ENCODE results near the gene MTERF2. TPM values are rescaled to one million over a fixed set of nuclear protein-coding genes. Genes with fewer than 3 reads are reported as not detected.
"Not testable (repeated sequence)": the region's sequence is repeated elsewhere in the genome, so short reads cannot be mapped to it uniquely, and the experiment has no call there.

MTERF2 gene
- total RNA-seq, 2 donors from 2014 or later: 24.1 to 32.9 TPM

DNA sequence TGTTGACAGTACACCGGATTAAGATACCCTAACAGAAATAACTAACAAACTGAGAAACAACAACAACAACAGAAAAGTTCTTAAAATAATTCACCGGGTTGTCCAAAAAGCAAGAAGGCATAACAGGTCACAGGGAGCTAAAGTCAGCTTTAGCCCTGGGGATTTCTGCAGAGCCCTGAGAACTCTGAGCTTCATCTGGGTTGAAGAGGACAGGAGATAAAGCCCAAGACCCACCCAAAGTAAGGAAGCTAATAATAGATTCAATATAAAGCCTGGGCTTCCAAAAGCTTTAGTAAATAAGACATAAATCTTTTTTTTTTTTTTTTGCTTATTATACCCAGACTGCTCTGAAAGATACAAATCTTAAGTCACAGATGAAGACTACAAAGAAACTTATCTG is 44.1 kb upstream of the MTERF2 start:
- ATAC-seq (no peak), DNase-seq (no peak)
- peak overlapping the region in 2 of 4 donors; percentile 15 to 16 for H3K27ac ChIP-seq
- WGBS, 2 donors: 37 to 49% methylated on average over 2 of the region's 2 CpGs
- H3K36me3 ChIP-seq (replicated peaks in 1 of 2; ENCODE audit: insufficient read depth in 1 of 2, low read depth in 2 of 2): no peaks in the 10 kb centered on the region
- intact Hi-C loops (cut with DNase I): no loop called here
- no peaks in the 10 kb centered on the region for H3K9me3 ChIP-seq
- no peak for TF ChIP-seq POLR2A (IDR thresholded peaks at IDR 0.05)
- TF ChIP-seq, protein P1, sequence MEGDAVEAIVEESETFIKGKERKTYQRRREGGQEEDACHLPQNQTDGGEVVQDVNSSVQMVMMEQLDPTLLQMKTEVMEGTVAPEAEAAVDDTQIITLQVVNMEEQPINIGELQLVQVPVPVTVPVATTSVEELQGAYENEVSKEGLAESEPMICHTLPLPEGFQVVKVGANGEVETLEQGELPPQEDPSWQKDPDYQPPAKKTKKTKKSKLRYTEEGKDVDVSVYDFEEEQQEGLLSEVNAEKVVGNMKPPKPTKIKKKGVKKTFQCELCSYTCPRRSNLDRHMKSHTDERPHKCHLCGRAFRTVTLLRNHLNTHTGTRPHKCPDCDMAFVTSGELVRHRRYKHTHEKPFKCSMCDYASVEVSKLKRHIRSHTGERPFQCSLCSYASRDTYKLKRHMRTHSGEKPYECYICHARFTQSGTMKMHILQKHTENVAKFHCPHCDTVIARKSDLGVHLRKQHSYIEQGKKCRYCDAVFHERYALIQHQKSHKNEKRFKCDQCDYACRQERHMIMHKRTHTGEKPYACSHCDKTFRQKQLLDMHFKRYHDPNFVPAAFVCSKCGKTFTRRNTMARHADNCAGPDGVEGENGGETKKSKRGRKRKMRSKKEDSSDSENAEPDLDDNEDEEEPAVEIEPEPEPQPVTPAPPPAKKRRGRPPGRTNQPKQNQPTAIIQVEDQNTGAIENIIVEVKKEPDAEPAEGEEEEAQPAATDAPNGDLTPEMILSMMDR (IDR thresholded peaks at IDR 0.05): no peak
- peaks cover 52% of the 10 kb centered on the region for H3K4me1 ChIP-seq
- H3K27me3 ChIP-seq: no peaks in the 10 kb centered on the region
- H3K4me3 ChIP-seq: no peak overlapping the region

DNA sequence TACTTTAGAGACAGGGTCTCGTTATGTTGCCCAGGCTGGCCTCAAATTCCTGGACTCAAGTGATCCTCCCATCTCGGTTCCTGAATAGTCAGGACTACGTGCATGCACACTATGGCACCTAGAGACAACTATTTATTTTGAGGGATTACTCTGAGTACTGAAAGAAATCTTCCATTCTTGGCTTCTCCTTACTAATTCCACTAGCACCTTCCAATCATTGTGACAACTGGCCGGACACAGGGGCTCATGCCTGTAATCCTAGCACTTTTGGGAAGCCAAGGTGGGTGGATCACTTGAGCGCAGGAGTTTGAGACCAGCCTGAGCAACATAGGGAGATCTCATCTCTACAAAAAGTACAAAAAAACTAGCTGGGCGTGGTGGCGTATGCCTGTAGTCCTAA is 42.1 kb upstream of the MTERF2 start:
- Histone ChIP-seq H3K36me3 (replicated peaks in 1 of 2; ENCODE audit: insufficient read depth in 1 of 2, low read depth in 2 of 2) (no peaks in the 10 kb centered on the region), H3K27ac (peak overlapping the region in 3 of 4 donors; percentile 25 to 96 (median 95)), H3K27me3 (no peaks in the 10 kb centered on the region), H3K4me1 (peaks cover 58% of the 10 kb centered on the region), H3K9me3 (no peaks in the 10 kb centered on the region), H3K4me3 (no peak overlapping the region)
- no peak for TF ChIP-seq POLR2A (IDR thresholded peaks at IDR 0.05)
- TF ChIP-seq, protein P1 (IDR thresholded peaks at IDR 0.05): no peak
- no peak for ATAC-seq
- DNase-seq: no peak
- intact Hi-C loops (cut with DNase I): no loop called here
- 78 to 85% methylated on average over 7 of the region's 7 CpGs for WGBS, 2 donors

DNA sequence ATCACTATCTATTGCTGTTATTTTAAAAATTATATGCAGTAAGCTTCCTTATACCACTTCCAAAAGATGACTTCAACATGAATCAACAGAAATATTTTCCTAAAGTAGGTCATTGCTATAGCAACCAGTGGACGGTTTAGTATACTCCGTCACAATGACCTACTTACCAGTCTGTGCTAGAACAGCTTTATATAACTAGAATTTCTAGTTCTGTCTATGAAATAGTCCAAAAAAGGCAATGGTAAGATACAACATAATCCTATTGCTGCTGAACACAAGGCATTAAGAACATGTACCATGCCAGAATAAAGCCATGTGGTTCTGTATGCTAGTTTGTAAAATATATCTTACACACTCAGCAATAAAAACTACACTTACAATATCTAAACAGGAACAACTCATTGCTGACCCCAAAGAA is 40.7 kb upstream of the MTERF2 start:
- H3K4me1 ChIP-seq: peaks cover 58% of the 10 kb centered on the region
- TF ChIP-seq, protein P1 (IDR thresholded peaks at IDR 0.05): no peak
- peak in 2 of 3 donors; percentile 68 to 70 for TF ChIP-seq POLR2A (IDR thresholded peaks at IDR 0.05)
- DNase-seq: peak in 3 of 4 donors; percentile 28 to 84 (median 61)

DNA sequence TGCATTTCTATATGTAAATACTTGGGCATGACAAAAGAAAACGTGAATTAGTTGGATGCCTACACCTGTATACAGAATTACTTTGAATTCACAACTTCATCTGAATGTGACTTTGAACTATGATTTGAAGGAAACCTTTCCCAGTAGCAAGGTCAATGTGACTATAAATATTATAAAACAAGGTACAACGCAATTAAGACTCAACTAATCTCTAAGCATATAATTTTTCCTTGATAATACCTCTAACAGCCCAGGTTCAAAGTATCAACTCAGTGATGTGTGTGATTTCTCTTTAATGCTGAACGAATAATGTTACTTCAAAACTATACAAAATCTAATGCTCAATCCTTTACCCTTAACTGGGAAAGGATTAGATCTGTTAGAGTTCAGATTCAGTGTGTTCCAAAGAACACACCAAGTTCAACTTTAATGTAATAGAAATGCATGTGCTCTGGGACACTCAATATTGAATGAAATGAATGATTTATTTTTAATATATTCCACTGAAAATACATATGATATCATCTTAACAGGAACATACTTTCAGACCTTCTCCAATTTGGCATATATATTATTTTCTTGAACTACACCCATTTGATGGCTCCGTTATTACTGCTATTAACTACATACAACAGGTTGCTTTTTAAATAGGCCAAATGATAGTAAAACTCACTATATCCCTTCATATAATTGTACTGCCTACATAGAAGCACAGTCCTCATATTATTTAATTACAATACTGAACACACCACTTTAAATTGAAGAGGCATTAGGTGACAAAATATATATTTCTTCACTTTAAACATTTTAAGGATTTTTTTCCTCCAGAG is 40.1 kb upstream of the MTERF2 start:
- TF ChIP-seq, protein P1 (IDR thresholded peaks at IDR 0.05): no peak
- TF ChIP-seq POLR2A (IDR thresholded peaks at IDR 0.05): no peak
- 23% methylated on average over 4 of the region's 4 CpGs for WGBS, 2 donors
- Histone ChIP-seq H3K9me3 (no peaks in the 10 kb centered on the region), H3K36me3 (replicated peaks in 1 of 2; ENCODE audit: insufficient read depth in 1 of 2, low read depth in 2 of 2) (no peaks in the 10 kb centered on the region), H3K27ac (peak overlapping the region; percentile 78 to 96 (median 92)), H3K4me3 (no peak overlapping the region), H3K27me3 (no peaks in the 10 kb centered on the region), H3K4me1 (peaks cover 58% of the 10 kb centered on the region)
- intact Hi-C loops (cut with DNase I): no loop called here
- ATAC-seq (peak; percentile 6), DNase-seq (no peak)

More for the DNA sequence above, 40.7 kb upstream of the MTERF2 start:
- ATAC-seq: peak; percentile 98
- Histone ChIP-seq H3K4me3 (no peak overlapping the region), H3K27ac (peak overlapping the region; percentile 78 to 96 (median 92)), H3K36me3 (replicated peaks in 1 of 2; ENCODE audit: insufficient read depth in 1 of 2, low read depth in 2 of 2) (no peaks in the 10 kb centered on the region), H3K27me3 (no peaks in the 10 kb centered on the region), H3K9me3 (no peaks in the 10 kb centered on the region)
- WGBS, 2 donors: 2 to 11% methylated on average over 2 of the region's 2 CpGs
- intact Hi-C loops (cut with DNase I): no loop called here

DNA sequence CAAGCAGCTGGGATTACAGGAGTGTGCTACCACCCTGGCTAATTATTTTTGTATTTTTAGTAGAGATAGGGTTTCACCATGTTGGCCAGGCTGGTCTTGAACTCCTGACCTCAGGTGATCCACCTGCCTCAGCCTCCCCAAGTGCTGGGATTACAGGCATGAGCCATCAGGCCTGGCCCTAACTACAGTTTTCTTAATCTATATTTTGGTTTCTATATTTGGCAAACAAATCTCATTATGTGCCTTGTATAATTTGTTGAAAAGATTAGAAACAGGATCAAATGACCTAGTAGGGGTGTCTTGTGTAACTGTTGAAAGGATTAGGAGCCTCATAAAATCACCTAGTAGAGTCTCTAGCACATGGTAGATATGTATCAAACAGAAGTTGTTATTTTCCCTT is 39.4 kb upstream of the MTERF2 start:
- DNase-seq; ATAC-seq; intact Hi-C loops (cut with DNase I); H3K27me3 ChIP-seq; H3K9me3 ChIP-seq; H3K36me3 ChIP-seq (replicated peaks in 1 of 2; ENCODE audit: insufficient read depth in 1 of 2, low read depth in 2 of 2); H3K4me3 ChIP-seq: not testable (repeated sequence)
- H3K27ac ChIP-seq: peak overlapping the region; percentile 75 to 96 (median 86)
- H3K4me1 ChIP-seq: peaks cover 52% of the 10 kb centered on the region
